ENCODE data around the gene ZDHHC7.

- no peak for TF ChIP-seq CTCF (conservative IDR thresholded peaks at IDR 0.05 in 1 of 2, IDR thresholded peaks at IDR 0.05 in 1 of 2; ENCODE audit: low read depth in 1 of 2, low read length in 2 of 2)
- TF ChIP-seq EZH2 (IDR thresholded peaks at IDR 0.05; ENCODE audit: low read length, missing control alignments) = no peak
These were observed 21.4 kb downstream of the ZDHHC7 start for GRCh38 chr16:84989749-84990620.
